Measurements from ENCODE around the gene SLC4A1.

The SLC4A1 gene

DNA sequence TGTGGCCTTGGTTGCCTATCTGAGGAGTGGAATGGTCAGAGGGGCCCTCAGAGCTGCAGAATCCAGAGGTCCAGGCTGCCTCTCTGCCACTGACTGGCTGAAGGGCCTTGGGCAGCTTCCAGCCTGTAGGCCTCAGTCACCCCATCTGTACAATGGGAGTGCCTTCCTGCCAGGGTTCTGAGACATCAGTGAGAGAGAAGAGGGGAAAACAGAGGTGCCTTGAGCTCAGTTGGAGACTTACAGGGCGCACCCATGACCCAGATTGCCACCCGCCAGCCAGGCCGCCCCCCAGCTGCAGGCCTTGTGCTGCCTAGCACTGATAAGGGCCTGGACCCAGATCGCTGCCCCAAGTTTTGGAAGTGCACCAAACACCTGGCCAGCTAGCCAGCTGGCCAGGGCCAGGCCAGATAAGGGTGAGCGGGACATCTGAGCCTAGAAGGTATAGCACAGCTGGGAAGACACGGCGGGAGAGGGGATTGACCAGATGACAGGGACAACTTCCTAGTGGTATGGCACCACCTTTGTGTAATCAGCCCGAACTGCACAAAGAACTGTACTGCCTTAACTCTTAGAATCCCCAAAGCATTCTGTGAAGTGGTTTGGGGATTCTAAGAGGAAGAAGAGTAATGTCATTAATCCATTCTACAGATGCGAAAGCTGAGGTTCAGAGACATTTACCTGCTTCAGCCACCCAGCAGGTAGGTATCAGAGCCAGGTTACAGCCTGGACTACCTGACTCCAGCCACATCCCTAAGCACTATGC lies 1.4 kb downstream of the SLC4A1 start:
- Histone ChIP-seq H3K9ac (ENCODE audit: low read length) (no peak overlapping the region), H3K36me3 (ENCODE audit: insufficient read depth, low read length) (no peaks in the 10 kb centered on the region), H3K27ac (ENCODE audit: low read depth, low read length) (no peak overlapping the region), H3K4me3 (ENCODE audit: low read depth in 1 of 2, low read length in 2 of 2) (no peak overlapping the region), H3K9me3 (ENCODE audit: low read length) (no peaks in the 10 kb centered on the region), H3K27me3 (ENCODE audit: control insufficient read depth in 1 of 2, insufficient read depth in 2 of 2, low read length in 2 of 2) (peaks cover 0 to 5% of the 10 kb centered on the region in 2 donors), H3K4me1 (ENCODE audit: insufficient read depth, low read length) (no peaks in the 10 kb centered on the region)

DNA sequence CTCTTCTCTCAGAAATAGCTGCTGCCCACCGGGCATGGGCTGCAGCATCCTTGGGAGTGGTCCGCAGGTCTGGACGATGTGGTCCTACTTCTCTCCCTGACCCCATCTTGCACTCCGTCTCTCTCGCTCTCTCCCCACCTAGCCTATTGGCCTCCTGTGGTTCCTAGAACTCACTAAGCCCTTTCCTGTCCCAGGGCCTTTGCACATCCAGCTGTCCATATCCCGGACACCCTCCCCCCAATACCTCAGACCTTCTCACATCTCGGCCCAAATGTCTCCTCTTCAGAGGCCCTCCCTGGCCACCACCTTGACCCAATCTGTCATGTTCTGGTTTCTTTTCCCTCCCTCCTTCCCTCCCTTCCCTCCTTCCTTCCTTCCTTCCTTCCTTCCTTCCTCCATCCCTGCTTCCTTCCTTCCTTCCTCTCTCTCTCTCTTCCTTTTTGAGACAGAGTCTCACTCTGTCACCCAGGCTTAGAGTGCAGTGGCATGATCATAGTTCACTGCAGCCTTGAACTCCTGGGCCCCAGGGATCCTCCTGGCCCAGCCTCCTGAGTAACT lies 4.5 kb downstream of the SLC4A1 start:
- Histone ChIP-seq H3K27me3 (ENCODE audit: control insufficient read depth in 1 of 2, insufficient read depth in 2 of 2, low read length in 2 of 2) (peaks cover 0 to 5% of the 10 kb centered on the region in 2 donors), H3K4me1 (ENCODE audit: insufficient read depth, low read length) (no peaks in the 10 kb centered on the region), H3K27ac (ENCODE audit: low read depth, low read length) (no peak overlapping the region), H3K36me3 (ENCODE audit: insufficient read depth, low read length) (no peaks in the 10 kb centered on the region), H3K9me3 (ENCODE audit: low read length) (no peaks in the 10 kb centered on the region), H3K9ac (ENCODE audit: low read length) (no peak overlapping the region), H3K4me3 (ENCODE audit: low read depth in 1 of 2, low read length in 2 of 2) (no peak overlapping the region)

DNA sequence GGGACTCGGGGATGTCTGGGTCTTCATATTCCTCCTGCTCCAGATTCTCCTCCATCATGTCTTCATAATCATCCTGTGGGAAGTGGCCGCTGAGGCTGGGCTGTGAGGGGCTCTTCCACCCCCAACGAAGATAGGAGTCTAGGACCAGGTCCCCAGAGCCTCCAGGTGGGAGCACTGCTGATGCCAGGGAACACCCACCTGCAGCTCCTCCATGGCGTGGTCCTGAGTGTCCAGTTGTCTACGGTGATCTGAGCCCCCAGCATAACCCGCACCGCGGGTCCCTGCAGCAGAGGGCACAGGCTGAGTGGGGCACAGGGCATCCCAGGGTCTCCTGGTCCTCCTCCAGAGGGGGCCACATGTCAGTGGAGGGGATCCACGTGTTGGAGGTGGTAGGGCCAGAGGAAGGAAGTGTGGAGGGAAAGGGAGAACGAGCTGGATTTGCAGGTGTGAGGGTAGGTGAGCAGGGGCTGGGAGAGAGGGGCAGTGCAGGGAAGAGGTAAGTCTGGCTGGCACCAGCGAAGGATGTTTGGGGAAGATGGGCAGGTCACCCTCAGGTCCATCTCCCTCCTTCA lies 5.2 kb downstream of the SLC4A1 start:
- no peaks in the 10 kb centered on the region for H3K9me3 ChIP-seq (ENCODE audit: low read length)
- H3K27ac ChIP-seq (ENCODE audit: low read depth, low read length) = no peak overlapping the region
- H3K36me3 ChIP-seq (ENCODE audit: insufficient read depth, low read length) = no peaks in the 10 kb centered on the region
- H3K4me3 ChIP-seq (ENCODE audit: low read depth in 1 of 2, low read length in 2 of 2) = no peak overlapping the region
- no peaks in the 10 kb centered on the region for H3K4me1 ChIP-seq (ENCODE audit: insufficient read depth, low read length)
- H3K27me3 ChIP-seq (ENCODE audit: control insufficient read depth in 1 of 2, insufficient read depth in 2 of 2, low read length in 2 of 2) = peaks cover 0 to 5% of the 10 kb centered on the region in 2 donors
- no peak overlapping the region for H3K9ac ChIP-seq (ENCODE audit: low read length)

DNA sequence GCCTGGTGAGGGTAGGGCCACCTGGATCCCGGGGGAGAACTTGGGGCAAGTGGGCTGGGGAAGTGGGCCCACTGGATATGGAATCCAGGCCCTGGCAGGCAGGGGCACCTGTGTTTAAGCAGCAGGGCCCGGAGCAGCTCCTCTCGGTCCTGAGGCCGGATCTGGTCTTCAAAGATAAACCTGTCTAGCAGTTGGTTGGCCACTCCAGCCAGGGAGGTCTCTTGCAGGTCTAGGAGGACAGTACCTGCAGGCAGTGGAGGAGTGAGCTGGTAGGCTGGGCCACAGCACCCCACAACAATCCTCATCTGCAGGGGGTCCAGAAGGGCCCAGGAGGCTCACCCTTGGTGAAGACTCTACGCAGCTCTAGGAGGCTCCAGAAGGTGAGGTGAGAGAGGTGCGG lies 7.6 kb downstream of the SLC4A1 start:
- H3K9me3 ChIP-seq (ENCODE audit: low read length) = no peaks in the 10 kb centered on the region
- peaks cover 0 to 5% of the 10 kb centered on the region in 2 donors for H3K27me3 ChIP-seq (ENCODE audit: control insufficient read depth in 1 of 2, insufficient read depth in 2 of 2, low read length in 2 of 2)
- no peak overlapping the region for H3K4me3 ChIP-seq (ENCODE audit: low read depth in 1 of 2, low read length in 2 of 2)
- H3K27ac ChIP-seq (ENCODE audit: low read depth, low read length) = no peak overlapping the region
- no peaks in the 10 kb centered on the region for H3K36me3 ChIP-seq (ENCODE audit: insufficient read depth, low read length)
- H3K9ac ChIP-seq (ENCODE audit: low read length) = no peak overlapping the region
- no peaks in the 10 kb centered on the region for H3K4me1 ChIP-seq (ENCODE audit: insufficient read depth, low read length)

DNA sequence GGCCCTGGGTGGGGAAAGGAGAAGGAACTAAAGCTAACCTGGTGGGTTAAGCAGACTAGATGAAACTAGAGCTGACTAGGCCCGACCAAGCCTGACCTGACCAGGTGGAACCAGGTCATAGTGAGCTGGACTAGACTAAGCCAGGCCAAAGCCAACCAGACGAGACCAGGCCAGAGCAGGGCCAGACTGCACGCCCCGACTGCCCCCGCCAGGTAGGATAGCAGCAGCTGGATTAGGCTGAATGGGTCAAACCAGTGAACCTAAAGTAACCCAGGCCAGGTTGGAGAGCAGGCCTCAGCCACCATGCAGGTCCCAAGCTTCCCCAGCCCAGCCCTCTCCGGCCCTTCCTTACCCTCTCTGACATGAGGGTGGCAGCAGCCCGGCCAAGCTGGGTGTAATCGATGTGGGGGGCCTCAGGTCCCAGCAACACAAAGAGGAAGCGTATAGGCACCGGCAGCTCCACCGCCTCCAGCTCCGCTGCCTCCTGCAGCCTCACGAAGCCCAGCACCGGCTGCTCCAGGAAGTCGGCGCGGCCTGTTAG lies 9.1 kb downstream of the SLC4A1 start:
- Histone ChIP-seq H3K36me3 (ENCODE audit: insufficient read depth, low read length) (no peaks in the 10 kb centered on the region), H3K9ac (ENCODE audit: low read length) (no peak overlapping the region), H3K4me1 (ENCODE audit: insufficient read depth, low read length) (no peaks in the 10 kb centered on the region), H3K9me3 (ENCODE audit: low read length) (no peaks in the 10 kb centered on the region), H3K27ac (ENCODE audit: low read depth, low read length) (no peak overlapping the region), H3K4me3 (ENCODE audit: low read depth in 1 of 2, low read length in 2 of 2) (no peak overlapping the region), H3K27me3 (ENCODE audit: control insufficient read depth in 1 of 2, insufficient read depth in 2 of 2, low read length in 2 of 2) (peaks cover 0 to 5% of the 10 kb centered on the region in 2 donors)

DNA sequence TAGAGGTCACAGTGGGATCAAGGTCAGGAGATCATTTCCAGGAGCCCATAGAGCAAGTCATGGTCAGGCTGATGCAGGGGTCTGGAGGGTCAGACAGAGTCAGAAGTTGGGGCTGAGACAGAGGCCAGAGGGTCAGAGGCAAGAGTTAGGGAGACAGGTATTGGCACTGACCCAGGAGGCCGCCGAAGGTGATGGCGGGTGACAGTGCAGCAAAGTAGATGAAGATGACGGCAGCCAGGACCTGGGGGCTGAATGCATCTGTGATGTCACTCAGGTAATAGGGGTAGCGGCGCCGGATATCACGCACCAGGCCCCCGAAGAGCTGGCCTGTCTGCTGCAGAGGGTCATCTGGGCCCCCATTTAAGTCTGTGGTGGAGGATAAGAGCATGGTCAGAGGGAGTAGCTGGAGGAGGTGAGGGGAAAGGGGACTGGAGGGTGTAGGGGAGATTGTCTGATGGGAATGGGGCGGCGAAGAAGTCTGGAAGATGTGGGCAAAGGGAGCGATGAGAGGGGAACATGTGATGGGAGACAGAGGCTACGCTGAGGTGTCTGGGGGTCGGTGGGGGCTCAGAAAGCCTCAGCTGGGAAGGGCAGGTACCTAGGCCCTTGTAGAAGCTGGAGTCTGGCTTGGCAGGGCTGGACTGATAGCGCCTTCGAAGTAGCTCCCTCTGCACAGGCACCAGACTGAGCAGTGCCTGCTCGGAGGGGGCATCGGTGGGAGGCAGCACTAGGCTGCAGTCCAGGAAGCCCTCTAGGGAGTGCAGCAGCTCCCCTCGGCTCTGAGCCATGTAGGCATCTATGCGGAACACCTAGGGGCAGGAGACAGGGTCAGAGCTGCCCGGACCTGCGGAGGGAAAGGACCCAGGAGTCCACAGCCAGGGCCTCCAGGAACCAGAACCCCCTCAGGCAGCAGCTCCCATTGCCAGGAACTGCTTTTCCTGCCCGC lies 9.8 kb downstream of the SLC4A1 start:
- Histone ChIP-seq H3K4me1 (ENCODE audit: insufficient read depth, low read length) (no peaks in the 10 kb centered on the region), H3K9ac (ENCODE audit: low read length) (no peak overlapping the region), H3K27ac (ENCODE audit: low read depth, low read length) (no peak overlapping the region), H3K9me3 (ENCODE audit: low read length) (no peaks in the 10 kb centered on the region), H3K27me3 (ENCODE audit: control insufficient read depth in 1 of 2, insufficient read depth in 2 of 2, low read length in 2 of 2) (peaks cover 0 to 2% of the 10 kb centered on the region in 2 donors), H3K36me3 (ENCODE audit: insufficient read depth, low read length) (no peaks in the 10 kb centered on the region), H3K4me3 (ENCODE audit: low read depth in 1 of 2, low read length in 2 of 2) (no peak overlapping the region)

DNA sequence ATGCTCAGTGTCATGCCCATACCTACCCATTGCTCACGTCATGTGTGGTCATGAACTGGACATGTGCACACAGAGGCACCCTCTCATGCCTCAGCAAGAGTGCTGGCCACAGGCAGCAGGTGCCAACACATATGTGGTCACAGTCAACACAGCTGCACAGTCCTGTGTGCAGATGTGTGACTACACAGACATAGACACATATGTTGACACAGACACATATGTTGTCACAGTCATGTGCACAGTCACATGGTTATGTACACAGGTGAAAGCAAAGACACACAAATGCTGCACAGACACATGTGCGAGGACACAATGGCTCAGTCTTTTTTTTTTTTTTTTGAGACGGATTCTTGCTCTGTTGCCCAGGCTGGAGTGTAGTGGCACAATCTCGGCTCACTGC lies 11.3 kb downstream of the SLC4A1 start:
- Histone ChIP-seq H3K27me3 (ENCODE audit: control insufficient read depth in 1 of 2, insufficient read depth in 2 of 2, low read length in 2 of 2) (no peaks in the 10 kb centered on the region), H3K4me3 (ENCODE audit: low read depth in 1 of 2, low read length in 2 of 2) (no peak overlapping the region), H3K4me1 (ENCODE audit: insufficient read depth, low read length) (no peaks in the 10 kb centered on the region), H3K36me3 (ENCODE audit: insufficient read depth, low read length) (no peaks in the 10 kb centered on the region), H3K9ac (ENCODE audit: low read length) (no peak overlapping the region), H3K27ac (ENCODE audit: low read depth, low read length) (no peak overlapping the region), H3K9me3 (ENCODE audit: low read length) (no peaks in the 10 kb centered on the region)

DNA sequence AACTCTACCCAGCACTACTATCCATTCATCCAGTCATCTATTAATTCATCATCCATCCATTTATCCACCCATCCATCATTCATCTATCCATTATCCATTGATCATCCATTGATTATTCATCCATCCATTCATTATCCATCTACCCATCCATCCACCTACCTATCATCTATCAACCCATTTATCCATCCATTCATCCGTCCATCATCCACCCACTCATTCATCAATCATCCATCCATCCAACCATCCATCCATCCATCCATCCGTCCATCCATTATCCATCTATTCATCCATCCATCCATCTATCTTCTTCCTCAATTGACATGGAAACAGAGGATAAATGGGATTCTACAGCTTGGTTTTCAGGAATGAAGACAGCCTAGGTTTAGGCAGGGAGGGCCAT lies 12.0 kb downstream of the SLC4A1 start:
- Histone ChIP-seq H3K4me1 (ENCODE audit: insufficient read depth, low read length) (no peaks in the 10 kb centered on the region), H3K4me3 (ENCODE audit: low read depth in 1 of 2, low read length in 2 of 2) (no peak overlapping the region), H3K27me3 (ENCODE audit: control insufficient read depth in 1 of 2, insufficient read depth in 2 of 2, low read length in 2 of 2) (no peaks in the 10 kb centered on the region), H3K9me3 (ENCODE audit: low read length) (no peaks in the 10 kb centered on the region), H3K27ac (ENCODE audit: low read depth, low read length) (no peak overlapping the region), H3K9ac (ENCODE audit: low read length) (no peak overlapping the region), H3K36me3 (ENCODE audit: insufficient read depth, low read length) (no peaks in the 10 kb centered on the region)

DNA sequence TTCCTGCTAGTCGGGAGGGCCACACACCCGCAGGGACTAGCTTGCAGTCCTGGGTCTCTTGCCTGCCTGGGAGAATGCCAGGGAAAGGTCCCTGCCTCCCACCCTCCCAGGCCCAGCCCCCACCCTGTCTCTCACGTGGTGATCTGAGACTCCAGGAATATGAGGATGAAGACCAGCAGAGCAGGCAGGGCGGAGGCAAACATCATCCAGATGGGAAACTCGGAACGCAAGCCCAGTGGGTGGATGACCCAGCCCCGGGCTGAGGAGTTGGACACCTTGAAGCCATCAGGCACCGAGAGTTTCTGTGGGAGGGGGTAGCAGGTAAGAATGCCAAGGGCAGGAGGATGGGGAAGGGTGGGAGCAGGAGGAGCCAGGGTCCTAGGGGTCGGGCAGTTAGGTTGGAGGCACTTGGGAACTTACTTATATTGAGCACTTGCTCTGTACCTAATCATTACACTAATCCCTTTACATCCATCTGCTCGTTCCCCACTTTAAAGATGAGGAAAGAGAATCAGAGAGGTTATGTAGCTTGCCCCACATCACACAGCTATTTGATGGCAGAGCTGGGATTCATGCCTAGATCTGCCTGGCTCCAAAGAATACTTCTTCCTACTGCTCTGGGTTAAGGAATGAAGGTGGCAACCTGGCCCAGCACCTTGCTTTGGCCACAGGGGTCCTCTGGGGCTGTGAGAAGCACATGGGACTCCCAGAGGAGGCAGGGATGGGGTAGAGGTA lies 13.4 kb downstream of the SLC4A1 start:
- Histone ChIP-seq H3K9ac (ENCODE audit: low read length) (no peak overlapping the region), H3K4me3 (ENCODE audit: low read depth in 1 of 2, low read length in 2 of 2) (no peak overlapping the region), H3K27me3 (ENCODE audit: control insufficient read depth in 1 of 2, insufficient read depth in 2 of 2, low read length in 2 of 2) (no peaks in the 10 kb centered on the region), H3K4me1 (ENCODE audit: insufficient read depth, low read length) (no peaks in the 10 kb centered on the region), H3K27ac (ENCODE audit: low read depth, low read length) (no peak overlapping the region), H3K9me3 (ENCODE audit: low read length) (no peaks in the 10 kb centered on the region), H3K36me3 (ENCODE audit: insufficient read depth, low read length) (no peaks in the 10 kb centered on the region)

DNA sequence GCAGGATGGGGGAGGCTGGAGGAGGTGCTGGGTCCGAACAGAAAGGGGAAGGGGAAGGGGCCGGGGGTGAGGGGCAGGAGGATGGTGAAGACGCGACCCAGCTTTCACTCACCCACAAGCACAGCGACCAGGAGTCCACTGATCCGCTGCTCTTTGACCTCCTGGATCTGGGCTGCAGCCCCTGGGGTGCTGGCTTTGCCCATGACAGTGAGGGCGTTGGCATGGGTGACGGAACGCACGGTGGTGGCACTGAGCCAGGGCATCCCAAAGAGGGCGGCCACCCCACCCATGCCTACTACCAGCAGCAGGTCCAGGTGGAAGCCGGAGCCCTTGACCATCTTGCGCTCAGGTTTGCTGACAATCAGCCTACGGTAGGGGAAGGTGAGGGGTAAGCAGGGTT lies 14.9 kb downstream of the SLC4A1 start:
- H3K4me3 ChIP-seq (ENCODE audit: low read depth in 1 of 2, low read length in 2 of 2) = no peak overlapping the region
- H3K9ac ChIP-seq (ENCODE audit: low read length) = no peak overlapping the region
- H3K27me3 ChIP-seq (ENCODE audit: control insufficient read depth in 1 of 2, insufficient read depth in 2 of 2, low read length in 2 of 2) = no peaks in the 10 kb centered on the region
- H3K27ac ChIP-seq (ENCODE audit: low read depth, low read length) = no peak overlapping the region
- no peaks in the 10 kb centered on the region for H3K9me3 ChIP-seq (ENCODE audit: low read length)
- H3K36me3 ChIP-seq (ENCODE audit: insufficient read depth, low read length) = no peaks in the 10 kb centered on the region
- no peaks in the 10 kb centered on the region for H3K4me1 ChIP-seq (ENCODE audit: insufficient read depth, low read length)

All from muscle layer of colon (tissue), 2 donors.